GM18499 (cell line): ENCODE data around the gene SLC1A4.
"Not testable (repeated sequence)": the region's sequence is repeated elsewhere in the genome, so short reads cannot be mapped to it uniquely, and the experiment has no call there.

ENCODE experiments used
- ATAC-seq: cut with Tn5 transposase; IDR thresholded peaks from one replicate; pipeline ENCODE4 v1.9.1; 2021; ENCODE audit warnings: moderate number of reproducible peaks; ENCODE audit not compliant: insufficient read depth, unreplicated experiment

The SLC1A4 gene

GRCh38 chr2:64963138-64963537 is 26.1 kb upstream of the SLC1A4 start:
- not testable (repeated sequence) for ATAC-seq

- ATAC-seq = no peak
Measured at GRCh38 chr2:64963719-64964118, 25.5 kb upstream of the SLC1A4 start.

- ATAC-seq = no peak
Measured at GRCh38 chr2:64966017-64966416, 23.2 kb upstream of the SLC1A4 start.

- no peak for ATAC-seq
Measured at GRCh38 chr2:64966839-64967238, 22.4 kb upstream of the SLC1A4 start.

- no peak for ATAC-seq
Measured at GRCh38 chr2:64967601-64968000, 21.6 kb upstream of the SLC1A4 start.

- not testable (repeated sequence) for ATAC-seq
Measured at GRCh38 chr2:64969086-64969485, 20.1 kb upstream of the SLC1A4 start.

- no peak for ATAC-seq
Measured at GRCh38 chr2:64970495-64970894, 18.7 kb upstream of the SLC1A4 start.

- no peak for ATAC-seq
Measured at GRCh38 chr2:64972426-64972825, 16.8 kb upstream of the SLC1A4 start.

GRCh38 chr2:64972876-64973275 is 16.3 kb upstream of the SLC1A4 start:
- ATAC-seq = no peak

GRCh38 chr2:64975232-64975821 is 13.9 kb upstream of the SLC1A4 start:
- ATAC-seq = no peak

- ATAC-seq = no peak
Measured at GRCh38 chr2:64976276-64976675, 12.9 kb upstream of the SLC1A4 start.

- no peak for ATAC-seq
Measured at GRCh38 chr2:64978514-64979268, 10.5 kb upstream of the SLC1A4 start.

GRCh38 chr2:64979744-64980143 is 9.5 kb upstream of the SLC1A4 start:
- no peak for ATAC-seq

GRCh38 chr2:64980183-64980582 is 9.0 kb upstream of the SLC1A4 start:
- no peak for ATAC-seq

GRCh38 chr2:64982311-64982857 is 6.8 kb upstream of the SLC1A4 start:
- ATAC-seq = peak; percentile 35

GRCh38 chr2:64982932-64983331 is 6.3 kb upstream of the SLC1A4 start:
- ATAC-seq = no peak

- no peak for ATAC-seq
Measured at GRCh38 chr2:64985447-64985846, 3.8 kb upstream of the SLC1A4 start.

- ATAC-seq = no peak
Measured at GRCh38 chr2:64987001-64987955, 1.9 kb upstream of the SLC1A4 start.

- no peak for ATAC-seq
Measured at GRCh38 chr2:64987956-64988419, 1.2 kb upstream of the SLC1A4 start.

- no peak for ATAC-seq
Measured at GRCh38 chr2:64988420-64989125, 626 bp upstream of the SLC1A4 start.
